Raji (cell line): ENCODE results near the gene OTUD5.

Experiments used
- POLR2A ChIP-seq: IDR thresholded peaks from 2 replicates; pipeline ENCODE4 v1.6.1; 2011; ENCODE audit warnings: low read depth, low read length, control low read depth; ENCODE audit not compliant: insufficient read depth

OTUD5 gene

DNA sequence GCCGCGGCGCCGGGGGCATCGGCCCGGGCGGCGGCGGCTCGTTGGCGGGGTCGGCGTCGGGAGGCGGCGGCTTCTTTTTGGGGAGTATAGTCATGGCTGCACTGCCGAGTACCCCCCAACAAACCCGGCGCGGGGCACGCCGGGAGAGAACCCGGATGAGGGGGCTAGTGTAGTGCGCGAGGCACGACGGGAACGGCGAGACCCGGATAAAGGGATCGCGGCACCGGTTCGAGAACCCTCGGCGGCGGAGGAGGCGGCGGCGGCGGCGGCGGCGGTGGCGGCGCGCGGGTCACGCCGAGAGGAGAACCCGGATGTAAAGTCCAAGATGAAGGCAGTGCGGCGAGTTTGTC, at the start of gene OTUD5:
Gene OTUD5 (minus strand): TSS at position 131 of the 350 bp plus-strand sequence. CDS start 37 bp downstream, at position 94.
- no peak; the same call in 1 of the 2 replicates for TF ChIP-seq POLR2A

GRCh38 chrX:49003696-49004095, 46.3 kb upstream of the OTUD5 start:
- TF ChIP-seq POLR2A = no peak

GRCh38 chrX:49002091-49002935, 44.9 kb upstream of the OTUD5 start, which contains the start of gene GRIPAP1:
GRIPAP1 (minus strand) TSS chrX:49002264; CDS start chrX:49002229, 35 bp downstream.
- peak; percentile 70; the same call in 1 of the 2 replicates for TF ChIP-seq POLR2A

GRCh38 chrX:49001521-49002090, 44.2 kb upstream of the OTUD5 start:
- no peak for TF ChIP-seq POLR2A

DNA sequence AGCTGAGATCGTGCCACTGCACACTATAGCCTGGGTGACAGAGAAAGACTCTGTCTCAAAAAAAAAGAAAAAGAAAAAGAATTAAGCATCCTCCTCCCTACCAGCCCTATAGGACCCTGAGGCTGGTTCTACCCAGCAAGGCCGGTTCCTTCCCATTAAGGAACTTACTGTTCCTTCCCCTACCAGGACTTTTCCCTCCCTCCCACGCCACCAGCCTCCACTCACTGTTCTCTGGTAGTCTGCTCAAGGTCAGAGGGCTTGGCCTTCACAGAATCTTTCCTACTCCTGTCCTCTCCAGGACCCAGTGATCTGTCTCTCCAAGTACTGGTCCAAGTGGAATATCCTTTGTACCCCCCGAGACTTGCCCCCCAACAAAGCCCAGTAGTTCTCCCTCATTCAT, 43.2 kb upstream of the OTUD5 start:
- TF ChIP-seq POLR2A = no peak

DNA sequence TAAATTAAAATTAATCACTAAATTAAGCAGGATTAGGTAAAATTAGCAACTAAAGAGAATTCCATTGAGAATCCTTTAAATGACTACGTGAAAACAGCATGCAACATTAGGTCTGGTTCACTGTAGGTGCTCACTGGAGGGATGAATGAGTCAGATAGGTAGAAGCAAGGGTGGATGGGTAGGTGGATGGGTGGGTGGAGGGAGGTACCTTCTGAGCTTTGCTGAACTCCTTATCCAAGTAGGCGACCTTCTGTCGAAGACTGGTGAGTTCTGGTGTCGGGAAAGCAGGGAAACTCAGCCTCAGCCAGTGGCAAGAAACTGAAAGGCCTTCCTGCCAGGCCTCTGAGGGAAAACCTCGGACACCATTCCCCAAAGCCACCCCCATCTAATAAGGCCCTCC, 41.6 kb upstream of the OTUD5 start:
- no peak for TF ChIP-seq POLR2A

- TF ChIP-seq POLR2A = no peak
Observed at GRCh38 chrX:48998391-48998790, 41.0 kb upstream of the OTUD5 start.

DNA sequence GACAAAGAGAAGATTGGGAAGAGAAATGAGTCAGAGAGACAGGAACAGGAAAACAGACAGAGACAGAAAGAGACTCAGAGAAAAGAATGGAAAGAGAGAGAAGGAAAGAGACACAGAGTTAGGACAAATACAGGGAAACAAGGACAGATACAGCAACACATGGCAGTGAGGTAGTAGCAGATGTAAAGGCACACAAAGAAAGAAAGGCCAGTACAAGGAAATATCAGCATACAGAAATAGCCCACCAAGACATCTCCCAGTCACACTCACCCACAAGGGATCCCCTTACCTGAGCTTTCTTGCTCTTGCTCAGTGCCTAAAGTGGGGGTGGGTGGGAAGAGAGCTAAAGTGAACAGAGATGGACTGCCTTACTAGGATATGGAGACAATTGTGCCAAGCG, 40.5 kb upstream of the OTUD5 start:
- no peak for TF ChIP-seq POLR2A

DNA sequence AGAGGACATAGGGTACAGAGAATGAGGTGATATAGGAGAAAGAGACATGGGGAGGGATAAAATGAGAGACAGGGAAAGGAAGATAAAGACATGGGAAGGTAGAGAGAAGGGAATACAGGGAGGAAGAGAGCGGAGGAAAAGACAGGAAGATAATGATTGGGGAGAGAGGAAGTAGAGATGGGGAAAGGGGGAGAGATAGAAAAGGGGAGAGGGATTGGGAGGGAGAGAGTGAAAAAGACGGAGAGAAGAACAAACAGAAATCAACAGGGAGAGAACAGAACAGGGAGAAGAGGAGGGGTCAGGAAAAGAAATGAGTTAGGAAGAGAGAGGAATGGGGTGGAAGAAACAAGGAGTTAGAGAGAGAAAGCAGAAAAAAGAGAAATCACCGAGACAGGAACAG, 40.0 kb upstream of the OTUD5 start:
- TF ChIP-seq POLR2A = no peak

GRCh38 chrX:48996969-48997368, 39.6 kb upstream of the OTUD5 start:
- TF ChIP-seq POLR2A = no peak

GRCh38 chrX:48992341-48992740, 34.9 kb upstream of the OTUD5 start:
- TF ChIP-seq POLR2A = no peak

DNA sequence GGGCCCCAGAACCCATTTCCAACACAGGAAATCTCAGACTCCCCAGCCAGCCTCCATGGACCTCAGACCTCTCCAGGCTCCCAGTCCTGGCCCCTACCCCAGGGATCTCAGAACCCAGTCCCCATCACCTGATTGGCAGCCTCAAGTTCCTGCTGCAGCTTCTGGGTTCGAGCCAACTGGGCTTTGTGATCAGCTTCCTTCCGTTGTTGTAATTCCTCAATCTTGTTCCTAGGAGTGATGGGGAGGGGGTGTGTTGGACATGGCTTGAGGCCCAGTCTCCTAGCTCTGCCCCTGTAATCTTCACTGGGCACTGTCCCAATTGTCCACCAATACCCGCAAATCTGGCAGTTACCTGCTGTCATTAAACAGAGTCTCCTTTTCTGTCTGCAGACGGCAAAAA, 32.1 kb upstream of the OTUD5 start:
- TF ChIP-seq POLR2A = no peak

DNA sequence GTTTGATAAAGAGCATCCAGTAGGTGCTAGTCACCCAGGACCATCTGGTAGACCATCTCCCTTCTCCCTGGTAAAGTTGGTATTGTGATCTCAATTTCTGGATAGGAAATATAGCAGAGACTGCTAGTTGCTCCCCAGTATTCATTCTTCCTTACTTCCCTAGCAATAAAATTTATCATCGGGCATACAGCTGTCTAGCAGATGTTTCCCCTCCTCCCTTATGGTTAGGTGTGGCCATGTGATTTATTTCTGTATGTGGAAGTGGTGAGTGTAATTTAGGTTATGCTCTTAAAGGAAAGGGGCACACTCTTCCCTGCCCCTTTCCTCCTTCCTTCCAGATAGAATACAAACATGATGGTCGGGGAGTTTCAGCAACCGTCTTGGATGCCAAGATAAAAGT, 26.5 kb upstream of the OTUD5 start:
- no peak for TF ChIP-seq POLR2A

DNA sequence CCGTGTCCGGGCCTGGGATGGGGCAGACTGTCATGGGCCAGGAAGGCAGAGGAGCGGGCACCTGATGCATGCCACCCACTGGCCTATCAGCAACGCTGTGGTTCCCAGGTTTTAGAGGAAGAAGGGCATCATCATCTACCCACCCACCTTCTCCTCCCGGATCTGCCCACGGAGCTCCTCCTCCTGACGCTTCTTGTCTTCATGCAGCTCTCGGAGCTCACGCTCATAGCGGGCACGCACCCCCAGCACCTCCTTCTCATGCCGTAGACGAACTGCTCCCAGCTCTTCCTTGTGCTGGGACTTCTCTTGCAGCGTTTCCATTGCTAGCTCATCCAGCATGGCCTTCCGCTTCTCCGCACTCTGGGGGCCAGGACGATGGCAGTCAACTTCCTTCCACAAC, 25.7 kb upstream of the OTUD5 start:
- no peak for TF ChIP-seq POLR2A

DNA sequence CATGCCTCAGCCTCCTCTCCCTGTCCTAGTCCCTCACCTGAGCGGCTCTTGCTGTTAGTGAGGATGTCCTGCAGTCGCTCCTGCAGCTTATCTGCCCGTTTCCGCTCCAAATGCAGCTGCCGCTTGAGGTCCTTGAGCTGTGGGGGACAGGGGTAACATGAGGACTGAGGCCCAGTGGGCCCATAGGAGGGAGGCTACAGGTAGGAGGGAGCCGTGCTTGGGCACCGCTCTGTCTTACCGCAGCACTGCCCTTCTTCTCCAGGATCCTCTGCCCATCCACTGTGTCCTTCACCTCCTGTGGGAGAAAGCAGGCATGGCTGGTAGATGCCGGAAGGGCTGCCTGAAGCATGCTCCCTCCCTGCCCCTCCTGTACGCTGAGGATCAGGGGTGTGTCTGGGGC, 23.8 kb upstream of the OTUD5 start:
- no peak for TF ChIP-seq POLR2A

DNA sequence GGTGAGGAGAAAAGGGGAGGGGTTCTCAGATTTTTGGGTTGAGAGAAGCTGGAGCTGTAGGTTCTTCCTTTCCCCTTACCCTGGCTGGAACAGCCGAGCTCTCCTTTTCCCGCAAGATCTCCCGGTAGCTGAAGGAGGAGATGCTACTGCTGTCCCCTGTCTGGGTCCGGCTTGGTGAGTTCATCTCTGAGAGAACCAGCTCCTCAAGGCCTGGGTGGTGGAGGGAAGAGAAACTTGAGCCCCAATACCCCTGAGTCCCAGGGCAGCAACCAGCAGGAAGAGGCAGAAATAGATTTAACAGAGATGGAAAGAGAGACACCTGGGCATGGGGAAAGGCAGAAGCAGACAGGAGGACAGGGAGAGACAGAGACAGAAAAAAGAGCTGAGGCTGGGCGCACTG, 20.8 kb upstream of the OTUD5 start:
- TF ChIP-seq POLR2A = no peak
